ENCODE results near the gene WNT4.

WNT4 gene

GRCh38 chr1:22132517-22133235, 10.2 kb downstream of the WNT4 start:
- TF ChIP-seq, protein P1, sequence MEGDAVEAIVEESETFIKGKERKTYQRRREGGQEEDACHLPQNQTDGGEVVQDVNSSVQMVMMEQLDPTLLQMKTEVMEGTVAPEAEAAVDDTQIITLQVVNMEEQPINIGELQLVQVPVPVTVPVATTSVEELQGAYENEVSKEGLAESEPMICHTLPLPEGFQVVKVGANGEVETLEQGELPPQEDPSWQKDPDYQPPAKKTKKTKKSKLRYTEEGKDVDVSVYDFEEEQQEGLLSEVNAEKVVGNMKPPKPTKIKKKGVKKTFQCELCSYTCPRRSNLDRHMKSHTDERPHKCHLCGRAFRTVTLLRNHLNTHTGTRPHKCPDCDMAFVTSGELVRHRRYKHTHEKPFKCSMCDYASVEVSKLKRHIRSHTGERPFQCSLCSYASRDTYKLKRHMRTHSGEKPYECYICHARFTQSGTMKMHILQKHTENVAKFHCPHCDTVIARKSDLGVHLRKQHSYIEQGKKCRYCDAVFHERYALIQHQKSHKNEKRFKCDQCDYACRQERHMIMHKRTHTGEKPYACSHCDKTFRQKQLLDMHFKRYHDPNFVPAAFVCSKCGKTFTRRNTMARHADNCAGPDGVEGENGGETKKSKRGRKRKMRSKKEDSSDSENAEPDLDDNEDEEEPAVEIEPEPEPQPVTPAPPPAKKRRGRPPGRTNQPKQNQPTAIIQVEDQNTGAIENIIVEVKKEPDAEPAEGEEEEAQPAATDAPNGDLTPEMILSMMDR (IDR thresholded peaks at IDR 0.05; ENCODE audit: low read depth, low read length, missing control alignments), result no peak
- H3K4me3 ChIP-seq (ENCODE audit: low read depth, low read length), result no peak overlapping the region
- no peak for DNase-seq (ENCODE audit: low read depth)

- TF ChIP-seq, protein P1 (IDR thresholded peaks at IDR 0.05; ENCODE audit: low read depth, low read length, missing control alignments), result peak; percentile 94
- no peak for DNase-seq (ENCODE audit: low read depth)
Measured at GRCh38 chr1:22131875-22132486, 10.9 kb downstream of the WNT4 start.

GRCh38 chr1:22131062-22131461, 11.8 kb downstream of the WNT4 start:
- H3K4me3 ChIP-seq (ENCODE audit: low read depth, low read length), result no peak overlapping the region
- TF ChIP-seq, protein P1 (IDR thresholded peaks at IDR 0.05; ENCODE audit: low read depth, low read length, missing control alignments), result no peak
- DNase-seq (ENCODE audit: low read depth), result no peak

More at GRCh38 chr1:22131875-22132486, 10.9 kb downstream of the WNT4 start:
- no peak overlapping the region for H3K4me3 ChIP-seq (ENCODE audit: low read depth, low read length)

- H3K4me3 ChIP-seq (ENCODE audit: low read depth, low read length), result no peak overlapping the region
- TF ChIP-seq, protein P1 (IDR thresholded peaks at IDR 0.05; ENCODE audit: low read depth, low read length, missing control alignments), result no peak
Measured at GRCh38 chr1:22129501-22130117, 13.3 kb downstream of the WNT4 start.

DNA sequence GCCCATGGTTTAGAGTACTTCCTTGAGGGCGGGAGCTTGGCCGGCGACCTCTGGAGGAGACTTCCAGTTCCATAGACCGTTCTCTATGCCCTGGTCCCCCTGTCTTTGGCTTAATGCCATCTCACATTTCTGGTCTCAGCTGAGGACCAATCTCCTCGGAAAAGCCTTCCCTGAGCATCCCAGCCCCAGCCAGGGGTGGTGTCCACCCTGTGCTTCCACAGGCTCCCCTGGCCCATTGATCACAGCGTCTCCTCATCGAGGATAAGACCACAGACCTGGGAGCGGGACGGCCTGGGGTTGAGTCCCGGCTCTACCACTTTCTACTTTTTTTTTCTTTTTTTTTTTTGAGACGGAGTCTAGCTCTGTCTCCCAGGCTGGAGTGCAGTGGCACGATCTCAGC, 14.5 kb downstream of the WNT4 start:
- TF ChIP-seq, protein P1 (IDR thresholded peaks at IDR 0.05; ENCODE audit: low read depth, low read length, missing control alignments), result no peak
- no peak for DNase-seq (ENCODE audit: low read depth)
- no peak overlapping the region for H3K4me3 ChIP-seq (ENCODE audit: low read depth, low read length)

More at GRCh38 chr1:22129501-22130117, 13.3 kb downstream of the WNT4 start:
- no peak for DNase-seq (ENCODE audit: low read depth)

DNA sequence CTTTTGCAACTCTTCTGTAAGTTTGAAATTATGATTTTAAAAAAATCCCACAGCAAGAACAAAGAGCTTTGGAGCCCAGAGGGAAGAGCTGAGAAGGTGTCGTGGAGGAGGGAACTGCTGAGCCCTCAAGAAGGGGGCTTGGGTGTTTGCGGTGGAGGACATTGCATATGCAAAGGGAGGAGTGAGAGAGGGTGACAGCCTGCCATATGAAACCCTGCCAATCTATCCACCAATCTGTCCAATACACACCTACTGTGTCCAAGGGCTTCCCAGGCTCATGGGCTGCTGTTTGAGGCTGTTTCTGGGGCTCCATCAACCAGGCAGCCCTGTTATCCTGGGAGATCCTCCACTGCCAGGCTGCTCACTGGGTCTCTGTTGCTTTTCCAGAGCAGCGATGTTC, 15.2 kb downstream of the WNT4 start:
- TF ChIP-seq, protein P1 (IDR thresholded peaks at IDR 0.05; ENCODE audit: low read depth, low read length, missing control alignments), result no peak
- H3K4me3 ChIP-seq (ENCODE audit: low read depth, low read length), result no peak overlapping the region
- DNase-seq (ENCODE audit: low read depth), result no peak
